ENCODE results near the gene C21orf91. TPM values are rescaled to one million over a fixed set of nuclear protein-coding genes. Genes with fewer than 3 reads are reported as not detected.

Gene C21orf91
- total and polyA plus RNA-seq, 4 donors: 1.8 to 7.2 (median 4.4) TPM

DNA sequence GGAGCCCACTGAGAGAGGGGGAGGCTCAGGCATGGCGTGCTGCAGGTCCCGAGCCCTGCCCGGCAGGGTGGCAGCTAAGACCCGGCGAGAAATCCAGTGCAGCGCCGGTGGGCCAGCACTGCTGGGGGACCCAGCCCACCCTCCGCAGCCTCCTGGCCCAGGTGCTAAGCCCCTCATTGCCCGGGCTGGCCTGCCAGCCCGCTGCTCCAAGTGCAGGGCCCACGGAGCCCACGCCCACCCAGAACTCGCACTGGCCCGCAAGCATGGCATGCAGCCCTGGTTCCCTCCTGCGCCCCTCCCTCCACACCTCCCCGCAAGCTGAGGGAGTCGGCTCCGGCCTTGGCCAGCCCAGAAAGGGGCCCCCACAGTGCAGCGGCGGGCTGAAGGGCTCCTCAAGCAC lies 61.5 kb downstream of the C21orf91 start:
- no peak for DNase-seq (ENCODE audit: low spot score)

DNA sequence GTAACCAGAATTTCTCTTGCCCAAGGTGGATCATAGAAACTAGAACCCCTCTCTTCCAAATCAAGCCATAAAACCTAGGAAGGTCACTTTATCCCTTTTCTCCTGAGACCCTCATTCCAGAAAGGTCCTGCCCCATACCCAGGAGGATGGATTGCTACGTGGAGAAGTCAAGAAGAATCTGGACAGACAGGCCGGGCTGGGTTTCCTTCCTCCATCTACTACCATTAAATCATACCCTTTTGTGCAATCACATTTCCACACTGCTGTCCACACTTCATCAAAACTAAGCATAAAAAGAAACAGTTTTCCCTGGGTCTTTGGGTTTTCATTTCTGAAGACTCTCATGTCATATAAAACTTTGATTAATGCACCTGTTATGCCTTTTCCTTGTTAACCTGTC lies 65.4 kb downstream of the C21orf91 start:
- TF ChIP-seq RAD21 (IDR thresholded peaks at IDR 0.05) (no peak), JUND (IDR thresholded peaks at IDR 0.05) (no peak), HNF4A (conservative IDR thresholded peaks at IDR 0.05) (no peak)
- TF ChIP-seq, protein P1, sequence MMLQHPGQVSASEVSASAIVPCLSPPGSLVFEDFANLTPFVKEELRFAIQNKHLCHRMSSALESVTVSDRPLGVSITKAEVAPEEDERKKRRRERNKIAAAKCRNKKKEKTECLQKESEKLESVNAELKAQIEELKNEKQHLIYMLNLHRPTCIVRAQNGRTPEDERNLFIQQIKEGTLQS (IDR thresholded peaks at IDR 0.05): no peak
- TF ChIP-seq, protein P2, sequence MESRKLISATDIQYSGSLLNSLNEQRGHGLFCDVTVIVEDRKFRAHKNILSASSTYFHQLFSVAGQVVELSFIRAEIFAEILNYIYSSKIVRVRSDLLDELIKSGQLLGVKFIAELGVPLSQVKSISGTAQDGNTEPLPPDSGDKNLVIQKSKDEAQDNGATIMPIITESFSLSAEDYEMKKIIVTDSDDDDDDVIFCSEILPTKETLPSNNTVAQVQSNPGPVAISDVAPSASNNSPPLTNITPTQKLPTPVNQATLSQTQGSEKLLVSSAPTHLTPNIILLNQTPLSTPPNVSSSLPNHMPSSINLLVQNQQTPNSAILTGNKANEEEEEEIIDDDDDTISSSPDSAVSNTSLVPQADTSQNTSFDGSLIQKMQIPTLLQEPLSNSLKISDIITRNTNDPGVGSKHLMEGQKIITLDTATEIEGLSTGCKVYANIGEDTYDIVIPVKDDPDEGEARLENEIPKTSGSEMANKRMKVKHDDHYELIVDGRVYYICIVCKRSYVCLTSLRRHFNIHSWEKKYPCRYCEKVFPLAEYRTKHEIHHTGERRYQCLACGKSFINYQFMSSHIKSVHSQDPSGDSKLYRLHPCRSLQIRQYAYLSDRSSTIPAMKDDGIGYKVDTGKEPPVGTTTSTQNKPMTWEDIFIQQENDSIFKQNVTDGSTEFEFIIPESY (IDR thresholded peaks at IDR 0.05): no peak
- Histone ChIP-seq H3K9me3 (ENCODE audit: control insufficient read depth in 4 of 4, low read length in 3 of 4) (no peaks in the 10 kb centered on the region), H3K36me3 (ENCODE audit: control insufficient read depth in 4 of 4, insufficient read depth in 3 of 4, low read depth in 1 of 4, low read length in 3 of 4) (no peaks in the 10 kb centered on the region), H3K4me1 (ENCODE audit: control insufficient read depth in 4 of 4, insufficient read depth in 4 of 4, low read length in 3 of 4) (no peaks in the 10 kb centered on the region), H3K4me3 (ENCODE audit: low read depth in 1 of 3, low read length in 3 of 3) (no peak overlapping the region), H3K9ac (ENCODE audit: low read depth in 1 of 2, low read length in 2 of 2) (no peak overlapping the region), H3K27ac (ENCODE audit: low read depth in 1 of 2, low read length in 2 of 2) (no peak overlapping the region), H3K27me3 (ENCODE audit: control insufficient read depth in 4 of 4, insufficient read depth in 4 of 4, low read length in 3 of 4) (peaks cover 0 to 3% (median 0%) of the 10 kb centered on the region in 4 donors)
- WGBS: 59% methylated on average over 2 of the region's 2 CpGs
- no peak for DNase-seq (ENCODE audit: low spot score)

More for the DNA sequence above, 61.5 kb downstream of the C21orf91 start:
- WGBS: 90% methylated on average over 20 of the region's 20 CpGs
- TF ChIP-seq, protein P2 (IDR thresholded peaks at IDR 0.05): no peak
- TF ChIP-seq HNF4A (conservative IDR thresholded peaks at IDR 0.05) (no peak), YY1 (IDR thresholded peaks at IDR 0.05) (no peak), RXRA (IDR thresholded peaks at IDR 0.05) (no peak), SP1 (IDR thresholded peaks at IDR 0.05) (no peak), NR2F2 (IDR thresholded peaks at IDR 0.05) (no peak), HNF4G (IDR thresholded peaks at IDR 0.05) (no peak), GABPA (IDR thresholded peaks at IDR 0.05 in 1 of 2, conservative IDR thresholded peaks at IDR 0.05 in 1 of 2) (no peak), TAF1 (conservative IDR thresholded peaks at IDR 0.05) (no peak), RAD21 (IDR thresholded peaks at IDR 0.05) (no peak), EGR1 (IDR thresholded peaks at IDR 0.05; ENCODE audit: low read depth in 2 of 2) (no peak), FOXA1 (IDR thresholded peaks at IDR 0.05) (no peak), FOXA2 (IDR thresholded peaks at IDR 0.05) (no peak), JUND (IDR thresholded peaks at IDR 0.05) (no peak)
- TF ChIP-seq, protein P3, sequence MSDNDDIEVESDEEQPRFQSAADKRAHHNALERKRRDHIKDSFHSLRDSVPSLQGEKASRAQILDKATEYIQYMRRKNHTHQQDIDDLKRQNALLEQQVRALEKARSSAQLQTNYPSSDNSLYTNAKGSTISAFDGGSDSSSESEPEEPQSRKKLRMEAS (IDR thresholded peaks at IDR 0.05): no peak
- TF ChIP-seq, protein P4, sequence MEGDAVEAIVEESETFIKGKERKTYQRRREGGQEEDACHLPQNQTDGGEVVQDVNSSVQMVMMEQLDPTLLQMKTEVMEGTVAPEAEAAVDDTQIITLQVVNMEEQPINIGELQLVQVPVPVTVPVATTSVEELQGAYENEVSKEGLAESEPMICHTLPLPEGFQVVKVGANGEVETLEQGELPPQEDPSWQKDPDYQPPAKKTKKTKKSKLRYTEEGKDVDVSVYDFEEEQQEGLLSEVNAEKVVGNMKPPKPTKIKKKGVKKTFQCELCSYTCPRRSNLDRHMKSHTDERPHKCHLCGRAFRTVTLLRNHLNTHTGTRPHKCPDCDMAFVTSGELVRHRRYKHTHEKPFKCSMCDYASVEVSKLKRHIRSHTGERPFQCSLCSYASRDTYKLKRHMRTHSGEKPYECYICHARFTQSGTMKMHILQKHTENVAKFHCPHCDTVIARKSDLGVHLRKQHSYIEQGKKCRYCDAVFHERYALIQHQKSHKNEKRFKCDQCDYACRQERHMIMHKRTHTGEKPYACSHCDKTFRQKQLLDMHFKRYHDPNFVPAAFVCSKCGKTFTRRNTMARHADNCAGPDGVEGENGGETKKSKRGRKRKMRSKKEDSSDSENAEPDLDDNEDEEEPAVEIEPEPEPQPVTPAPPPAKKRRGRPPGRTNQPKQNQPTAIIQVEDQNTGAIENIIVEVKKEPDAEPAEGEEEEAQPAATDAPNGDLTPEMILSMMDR (IDR thresholded peaks at IDR 0.05; ENCODE audit: low read depth, low read length, missing input control): no peak
- TF ChIP-seq, protein P5, sequence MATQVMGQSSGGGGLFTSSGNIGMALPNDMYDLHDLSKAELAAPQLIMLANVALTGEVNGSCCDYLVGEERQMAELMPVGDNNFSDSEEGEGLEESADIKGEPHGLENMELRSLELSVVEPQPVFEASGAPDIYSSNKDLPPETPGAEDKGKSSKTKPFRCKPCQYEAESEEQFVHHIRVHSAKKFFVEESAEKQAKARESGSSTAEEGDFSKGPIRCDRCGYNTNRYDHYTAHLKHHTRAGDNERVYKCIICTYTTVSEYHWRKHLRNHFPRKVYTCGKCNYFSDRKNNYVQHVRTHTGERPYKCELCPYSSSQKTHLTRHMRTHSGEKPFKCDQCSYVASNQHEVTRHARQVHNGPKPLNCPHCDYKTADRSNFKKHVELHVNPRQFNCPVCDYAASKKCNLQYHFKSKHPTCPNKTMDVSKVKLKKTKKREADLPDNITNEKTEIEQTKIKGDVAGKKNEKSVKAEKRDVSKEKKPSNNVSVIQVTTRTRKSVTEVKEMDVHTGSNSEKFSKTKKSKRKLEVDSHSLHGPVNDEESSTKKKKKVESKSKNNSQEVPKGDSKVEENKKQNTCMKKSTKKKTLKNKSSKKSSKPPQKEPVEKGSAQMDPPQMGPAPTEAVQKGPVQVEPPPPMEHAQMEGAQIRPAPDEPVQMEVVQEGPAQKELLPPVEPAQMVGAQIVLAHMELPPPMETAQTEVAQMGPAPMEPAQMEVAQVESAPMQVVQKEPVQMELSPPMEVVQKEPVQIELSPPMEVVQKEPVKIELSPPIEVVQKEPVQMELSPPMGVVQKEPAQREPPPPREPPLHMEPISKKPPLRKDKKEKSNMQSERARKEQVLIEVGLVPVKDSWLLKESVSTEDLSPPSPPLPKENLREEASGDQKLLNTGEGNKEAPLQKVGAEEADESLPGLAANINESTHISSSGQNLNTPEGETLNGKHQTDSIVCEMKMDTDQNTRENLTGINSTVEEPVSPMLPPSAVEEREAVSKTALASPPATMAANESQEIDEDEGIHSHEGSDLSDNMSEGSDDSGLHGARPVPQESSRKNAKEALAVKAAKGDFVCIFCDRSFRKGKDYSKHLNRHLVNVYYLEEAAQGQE (IDR thresholded peaks at IDR 0.05): no peak
- Histone ChIP-seq H3K27me3 (ENCODE audit: control insufficient read depth in 4 of 4, insufficient read depth in 4 of 4, low read length in 3 of 4) (peaks cover 0 to 3% (median 0%) of the 10 kb centered on the region in 4 donors), H3K4me1 (ENCODE audit: control insufficient read depth in 4 of 4, insufficient read depth in 4 of 4, low read length in 3 of 4) (no peaks in the 10 kb centered on the region), H3K9me3 (ENCODE audit: control insufficient read depth in 4 of 4, low read length in 3 of 4) (no peaks in the 10 kb centered on the region), H3K27ac (ENCODE audit: low read depth in 1 of 2, low read length in 2 of 2) (no peak overlapping the region), H3K4me3 (ENCODE audit: low read depth in 1 of 3, low read length in 3 of 3) (no peak overlapping the region), H3K9ac (ENCODE audit: low read depth in 1 of 2, low read length in 2 of 2) (no peak overlapping the region), H3K36me3 (ENCODE audit: control insufficient read depth in 4 of 4, insufficient read depth in 3 of 4, low read depth in 1 of 4, low read length in 3 of 4) (no peaks in the 10 kb centered on the region)

All from liver (tissue), 9 donors.